Activated naive CD8-positive, alpha-beta T cell (primary cell): Measurements from ENCODE around the gene ALG3.

Source experiments
- H3K27ac Mint-ChIP-seq: one replicate; pipeline ENCODE4 v1.8.0; 2021; ENCODE audit warnings: mixed read lengths
- H3K27me3 Mint-ChIP-seq: one replicate; pipeline ENCODE4 v1.8.0; 2021; ENCODE audit warnings: mixed read lengths
- H3K36me3 Mint-ChIP-seq: one replicate; pipeline ENCODE4 v1.8.0; 2021; ENCODE audit warnings: mixed read lengths
- H3K4me1 Mint-ChIP-seq: one replicate; pipeline ENCODE4 v1.8.0; 2021; ENCODE audit warnings: low read depth, mixed read lengths
- H3K4me3 Mint-ChIP-seq: one replicate; pipeline ENCODE4 v1.8.0; 2021; ENCODE audit warnings: mild to moderate bottlenecking, mixed read lengths
- H3K9me3 Mint-ChIP-seq: one replicate; pipeline ENCODE4 v1.8.0; 2021; ENCODE audit warnings: low read depth, mixed read lengths

Gene ALG3

GRCh38 chr3:184242297-184242685, 6.5 kb downstream of the ALG3 start:
- Mint-ChIP-seq H3K4me1 (peaks cover 5% of the 10 kb centered on the region), H3K4me3 (no peak overlapping the region), H3K36me3 (peaks cover 3% of the 10 kb centered on the region), H3K27me3 (no peaks in the 10 kb centered on the region), H3K9me3 (no peaks in the 10 kb centered on the region), H3K27ac (no peak overlapping the region)

GRCh38 chr3:184241447-184242296, 7.1 kb downstream of the ALG3 start:
- Mint-ChIP-seq H3K4me3 (no peak overlapping the region), H3K36me3 (peaks cover 3% of the 10 kb centered on the region), H3K27ac (no peak overlapping the region), H3K27me3 (no peaks in the 10 kb centered on the region), H3K4me1 (peaks cover 5% of the 10 kb centered on the region), H3K9me3 (no peaks in the 10 kb centered on the region)

GRCh38 chr3:184241141-184241446, 7.7 kb downstream of the ALG3 start:
- H3K4me3 Mint-ChIP-seq: no peak overlapping the region

GRCh38 chr3:184240384-184241140, 8.2 kb downstream of the ALG3 start:
- Mint-ChIP-seq H3K27ac (no peak overlapping the region), H3K36me3 (peaks cover 3% of the 10 kb centered on the region), H3K9me3 (no peaks in the 10 kb centered on the region), H3K4me3 (no peak overlapping the region), H3K27me3 (no peaks in the 10 kb centered on the region), H3K4me1 (peaks cover 4% of the 10 kb centered on the region)

More at GRCh38 chr3:184241141-184241446, 7.7 kb downstream of the ALG3 start:
- Mint-ChIP-seq H3K27me3 (no peaks in the 10 kb centered on the region), H3K4me1 (peaks cover 5% of the 10 kb centered on the region), H3K9me3 (no peaks in the 10 kb centered on the region), H3K27ac (no peak overlapping the region), H3K36me3 (peaks cover 3% of the 10 kb centered on the region)

- no peaks in the 10 kb centered on the region for H3K27me3 Mint-ChIP-seq
Observed at GRCh38 chr3:184239708-184240107, 9.1 kb downstream of the ALG3 start.

GRCh38 chr3:184239221-184239620, 9.5 kb downstream of the ALG3 start:
- Mint-ChIP-seq H3K4me3 (no peak overlapping the region), H3K27ac (no peak overlapping the region), H3K36me3 (no peaks in the 10 kb centered on the region), H3K27me3 (no peaks in the 10 kb centered on the region), H3K4me1 (no peaks in the 10 kb centered on the region), H3K9me3 (no peaks in the 10 kb centered on the region)

More at GRCh38 chr3:184239708-184240107, 9.1 kb downstream of the ALG3 start:
- H3K4me1 Mint-ChIP-seq: no peaks in the 10 kb centered on the region
- no peak overlapping the region for H3K4me3 Mint-ChIP-seq
- H3K27ac Mint-ChIP-seq: no peak overlapping the region
- peaks cover under 1% of the 10 kb centered on the region for H3K36me3 Mint-ChIP-seq
- no peaks in the 10 kb centered on the region for H3K9me3 Mint-ChIP-seq

- H3K27me3 Mint-ChIP-seq: no peaks in the 10 kb centered on the region
- H3K9me3 Mint-ChIP-seq: no peaks in the 10 kb centered on the region
- H3K36me3 Mint-ChIP-seq: no peaks in the 10 kb centered on the region
- H3K4me1 Mint-ChIP-seq: no peaks in the 10 kb centered on the region
- H3K4me3 Mint-ChIP-seq: no peak overlapping the region
- no peak overlapping the region for H3K27ac Mint-ChIP-seq
Observed at GRCh38 chr3:184238246-184238818, 10.4 kb downstream of the ALG3 start.

GRCh38 chr3:184237807-184238206, 11.0 kb downstream of the ALG3 start:
- Mint-ChIP-seq H3K27ac (no peak overlapping the region), H3K4me3 (no peak overlapping the region), H3K4me1 (no peaks in the 10 kb centered on the region), H3K27me3 (peaks cover 2% of the 10 kb centered on the region), H3K36me3 (no peaks in the 10 kb centered on the region), H3K9me3 (no peaks in the 10 kb centered on the region)

GRCh38 chr3:184237211-184237610, 11.6 kb downstream of the ALG3 start:
- no peaks in the 10 kb centered on the region for H3K4me1 Mint-ChIP-seq
- no peaks in the 10 kb centered on the region for H3K36me3 Mint-ChIP-seq
- H3K27ac Mint-ChIP-seq: no peak overlapping the region
- no peak overlapping the region for H3K4me3 Mint-ChIP-seq
- H3K9me3 Mint-ChIP-seq: no peaks in the 10 kb centered on the region
- peaks cover 5% of the 10 kb centered on the region for H3K27me3 Mint-ChIP-seq

- peaks cover 7% of the 10 kb centered on the region for H3K27me3 Mint-ChIP-seq
- H3K27ac Mint-ChIP-seq: no peak overlapping the region
- no peaks in the 10 kb centered on the region for H3K36me3 Mint-ChIP-seq
- no peak overlapping the region for H3K4me3 Mint-ChIP-seq
- H3K4me1 Mint-ChIP-seq: no peaks in the 10 kb centered on the region
- no peaks in the 10 kb centered on the region for H3K9me3 Mint-ChIP-seq
Observed at GRCh38 chr3:184236636-184237035, 12.1 kb downstream of the ALG3 start.

GRCh38 chr3:184236033-184236410, 12.7 kb downstream of the ALG3 start:
- Mint-ChIP-seq H3K27ac (no peak overlapping the region), H3K36me3 (no peaks in the 10 kb centered on the region), H3K4me3 (no peak overlapping the region), H3K4me1 (peaks cover 5% of the 10 kb centered on the region), H3K27me3 (peaks cover 13% of the 10 kb centered on the region), H3K9me3 (no peaks in the 10 kb centered on the region)

- Mint-ChIP-seq H3K4me1 (peaks cover 7% of the 10 kb centered on the region), H3K9me3 (no peaks in the 10 kb centered on the region)
Observed at GRCh38 chr3:184235381-184236032, 13.3 kb downstream of the ALG3 start.

GRCh38 chr3:184234671-184235380, 13.9 kb downstream of the ALG3 start:
- H3K9me3 Mint-ChIP-seq: no peaks in the 10 kb centered on the region
- H3K4me1 Mint-ChIP-seq: peaks cover 7% of the 10 kb centered on the region
- H3K4me3 Mint-ChIP-seq: no peak overlapping the region
- H3K27me3 Mint-ChIP-seq: peaks cover 15% of the 10 kb centered on the region
- H3K27ac Mint-ChIP-seq: no peak overlapping the region
- H3K36me3 Mint-ChIP-seq: no peaks in the 10 kb centered on the region

More at GRCh38 chr3:184235381-184236032, 13.3 kb downstream of the ALG3 start:
- no peak overlapping the region for H3K27ac Mint-ChIP-seq
- no peaks in the 10 kb centered on the region for H3K36me3 Mint-ChIP-seq
- peaks cover 15% of the 10 kb centered on the region for H3K27me3 Mint-ChIP-seq
- no peak overlapping the region for H3K4me3 Mint-ChIP-seq

- Mint-ChIP-seq H3K27me3 (peaks cover 15% of the 10 kb centered on the region), H3K4me3 (no peak overlapping the region), H3K36me3 (no peaks in the 10 kb centered on the region), H3K9me3 (no peaks in the 10 kb centered on the region), H3K27ac (no peak overlapping the region), H3K4me1 (peaks cover 7% of the 10 kb centered on the region)
Observed at GRCh38 chr3:184234224-184234623, 14.5 kb downstream of the ALG3 start.
